ENCODE measurements around the gene ST7L.

- no peak for TF ChIP-seq CTCF (IDR thresholded peaks at IDR 0.05; ENCODE audit: low read length)
- no peak for TF ChIP-seq EZH2 (optimal IDR thresholded peaks at IDR 0.05; ENCODE audit: low read depth, low read length)
These were observed 122.7 kb downstream of the ST7L start for GRCh38 chr1:112496290-112496689.
